A549 (cell line): ENCODE measurements around the gene ELOB.

Source experiments
- CHD2 ChIP-seq: fragments of 150-350 bp; IDR thresholded peaks from 2 replicates; pipeline ENCODE4 v1.6.1; 2014; ENCODE audit warnings: low read length; ENCODE audit not compliant: partially characterized antibody
- E2F6 ChIP-seq: IDR thresholded peaks from 2 replicates; pipeline ENCODE4 v1.6.1; 2012; ENCODE audit warnings: low read depth, borderline replicate concordance
- JUNB ChIP-seq: fragments of >200 bp; sonication (Bioruptor Twin); formaldehyde crosslinking; IDR thresholded peaks from 2 replicates; pipeline ENCODE4 v1.6.1; 2016
- POLR2A ChIP-seq: IDR thresholded peaks from 2 replicates; pipeline ENCODE4 v1.6.1; 2012; ENCODE audit warnings: mild to moderate bottlenecking, low read length
- TF ChIP-seq, protein P1 (sequence below): fragments of >200 bp; sonication (Bioruptor Twin); formaldehyde crosslinking; IDR thresholded peaks from 3 replicates; pipeline ENCODE4 v1.5.1; 2016
- TF ChIP-seq, protein P2 (sequence below): IDR thresholded peaks from 2 replicates; pipeline ENCODE4 v1.6.1; 2012

DNA sequence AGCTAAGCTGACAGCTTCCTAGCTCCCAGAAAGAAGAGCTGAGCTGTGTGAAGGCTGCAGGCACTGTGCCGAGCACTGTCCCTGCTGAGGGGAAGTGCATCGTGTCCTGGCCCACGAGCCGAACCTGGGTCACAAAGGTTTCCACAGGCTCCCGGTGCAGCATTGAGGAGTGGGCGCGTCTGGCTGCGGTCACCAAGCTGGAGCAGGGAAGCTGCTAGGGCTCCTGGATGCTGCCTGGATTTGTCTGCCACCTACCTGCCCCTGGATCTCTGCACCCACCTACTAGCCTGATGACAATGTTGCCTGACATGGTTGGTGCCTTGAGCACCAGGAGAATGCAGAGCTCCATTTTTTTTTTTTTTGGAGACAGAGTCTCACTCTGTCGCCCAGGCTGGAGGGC lies 31.1 kb downstream of the ELOB start:
- TF ChIP-seq E2F6 (no peak), CHD2 (no peak), POLR2A (no peak), JUNB (no peak)
- TF ChIP-seq, protein P1, sequence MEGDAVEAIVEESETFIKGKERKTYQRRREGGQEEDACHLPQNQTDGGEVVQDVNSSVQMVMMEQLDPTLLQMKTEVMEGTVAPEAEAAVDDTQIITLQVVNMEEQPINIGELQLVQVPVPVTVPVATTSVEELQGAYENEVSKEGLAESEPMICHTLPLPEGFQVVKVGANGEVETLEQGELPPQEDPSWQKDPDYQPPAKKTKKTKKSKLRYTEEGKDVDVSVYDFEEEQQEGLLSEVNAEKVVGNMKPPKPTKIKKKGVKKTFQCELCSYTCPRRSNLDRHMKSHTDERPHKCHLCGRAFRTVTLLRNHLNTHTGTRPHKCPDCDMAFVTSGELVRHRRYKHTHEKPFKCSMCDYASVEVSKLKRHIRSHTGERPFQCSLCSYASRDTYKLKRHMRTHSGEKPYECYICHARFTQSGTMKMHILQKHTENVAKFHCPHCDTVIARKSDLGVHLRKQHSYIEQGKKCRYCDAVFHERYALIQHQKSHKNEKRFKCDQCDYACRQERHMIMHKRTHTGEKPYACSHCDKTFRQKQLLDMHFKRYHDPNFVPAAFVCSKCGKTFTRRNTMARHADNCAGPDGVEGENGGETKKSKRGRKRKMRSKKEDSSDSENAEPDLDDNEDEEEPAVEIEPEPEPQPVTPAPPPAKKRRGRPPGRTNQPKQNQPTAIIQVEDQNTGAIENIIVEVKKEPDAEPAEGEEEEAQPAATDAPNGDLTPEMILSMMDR: no peak
- TF ChIP-seq, protein P2, sequence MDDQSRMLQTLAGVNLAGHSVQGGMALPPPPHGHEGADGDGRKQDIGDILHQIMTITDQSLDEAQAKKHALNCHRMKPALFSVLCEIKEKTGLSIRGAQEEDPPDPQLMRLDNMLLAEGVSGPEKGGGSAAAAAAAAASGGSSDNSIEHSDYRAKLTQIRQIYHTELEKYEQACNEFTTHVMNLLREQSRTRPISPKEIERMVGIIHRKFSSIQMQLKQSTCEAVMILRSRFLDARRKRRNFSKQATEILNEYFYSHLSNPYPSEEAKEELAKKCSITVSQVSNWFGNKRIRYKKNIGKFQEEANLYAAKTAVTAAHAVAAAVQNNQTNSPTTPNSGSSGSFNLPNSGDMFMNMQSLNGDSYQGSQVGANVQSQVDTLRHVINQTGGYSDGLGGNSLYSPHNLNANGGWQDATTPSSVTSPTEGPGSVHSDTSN: no peak
